Large intestine (tissue), 3 donors: Measurements from ENCODE around the gene PADI2. TPM values are rescaled to one million over a fixed set of nuclear protein-coding genes. Genes with fewer than 3 reads are reported as not detected.
"Not testable (repeated sequence)": the region's sequence is repeated elsewhere in the genome, so short reads cannot be mapped to it uniquely, and the experiment has no call there.

Source experiments
- DNase-seq, 2 donors: peaks; one replicate each; pipeline versions ENCODE4 v3.0.0 to v3.0.0-alpha.2; 2013
- H3K27ac ChIP-seq: one replicate; pipeline ENCODE4 v1.5.1; 2013; ENCODE audit warnings: low read length
- H3K27me3 ChIP-seq: 2 replicates; pipeline ENCODE4 v1.6.1; 2013; ENCODE audit warnings: low read length; ENCODE audit not compliant: control insufficient read depth, insufficient read depth
- H3K36me3 ChIP-seq: 2 replicates; pipeline ENCODE4 v1.6.1; 2013; ENCODE audit warnings: low read length; ENCODE audit not compliant: control insufficient read depth, insufficient read depth
- H3K4me1 ChIP-seq: one replicate; pipeline ENCODE4 v1.6.1; 2013; ENCODE audit warnings: low read length; ENCODE audit not compliant: control insufficient read depth, insufficient read depth
- H3K4me3 ChIP-seq: one replicate; pipeline ENCODE4 v1.5.1; 2013; ENCODE audit warnings: low read length
- H3K9me3 ChIP-seq: one replicate; pipeline ENCODE4 v1.6.1; 2013; ENCODE audit warnings: mild to moderate bottlenecking, low read depth, low read length, moderate library complexity; ENCODE audit not compliant: control insufficient read depth
- WGBS: methylation state at CpG from one replicate; pipeline ENCODE4 v1.1.5; 2013; ENCODE audit warnings: low lambda C conversion rate; ENCODE audit not compliant: insufficient coverage; 5-methylcytosine and 5-hydroxymethylcytosine counted together
- polyA plus RNA-seq: library from polyadenylated mRNA; unstranded; fragments of 120-200 nt; gene quantifications from one replicate; pipeline ENCODE4 v1.2.1, GENCODE V29; 2013

Gene PADI2
- polyA plus RNA-seq, 1 donor: 19.3 TPM

DNA sequence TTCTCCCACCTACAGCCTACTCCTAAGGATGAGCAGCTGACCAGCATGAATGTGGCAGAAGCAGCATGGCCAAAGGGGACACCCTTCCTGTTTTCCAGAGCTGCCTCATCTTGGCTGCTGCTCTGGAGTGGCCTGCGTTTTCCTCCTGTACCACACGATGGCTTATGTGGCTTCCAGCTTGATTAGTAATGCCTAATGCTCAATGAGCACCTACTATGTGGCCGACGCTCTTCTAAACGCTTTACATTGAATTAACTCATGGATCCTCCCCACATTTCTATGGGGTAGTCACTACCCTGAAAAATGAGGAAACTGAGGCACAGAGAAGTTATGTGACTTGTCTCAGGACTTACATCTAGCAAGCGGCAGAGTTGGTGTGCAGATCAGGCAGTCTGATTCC is 47.5 kb downstream of the PADI2 start:
- H3K4me3 ChIP-seq: no peak overlapping the region

DNA sequence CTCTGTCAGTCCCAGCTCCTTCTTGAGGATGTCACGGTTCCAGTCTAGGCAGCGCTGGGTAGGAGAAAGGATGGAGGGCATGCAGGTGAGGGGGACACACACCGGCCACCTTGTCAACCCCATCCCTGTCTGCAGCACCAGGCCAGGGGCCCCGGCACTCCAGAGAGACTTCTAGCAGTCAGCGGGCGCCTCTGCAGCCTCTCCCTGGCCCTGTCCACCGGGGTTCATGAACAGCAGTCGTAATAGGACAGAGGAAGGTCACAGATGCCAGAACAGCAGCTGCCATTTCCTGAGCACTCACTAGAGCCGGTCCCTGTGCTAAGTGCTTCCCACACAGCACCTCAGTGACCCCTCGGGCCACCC is 49.1 kb downstream of the PADI2 start:
- no CpG with 5 or more reads among the region's 10 CpGs for WGBS
- Histone ChIP-seq H3K4me1 (no peaks in the 10 kb centered on the region), H3K36me3 (peaks cover 37% of the 10 kb centered on the region), H3K27me3 (no peaks in the 10 kb centered on the region), H3K9me3 (peaks cover 3% of the 10 kb centered on the region), H3K4me3 (no peak overlapping the region), H3K27ac (no peak overlapping the region)
- DNase-seq: no peak

More for the DNA sequence above, 47.5 kb downstream of the PADI2 start:
- DNase-seq: no peak
- Histone ChIP-seq H3K9me3 (no peaks in the 10 kb centered on the region), H3K27ac (no peak overlapping the region), H3K4me1 (no peaks in the 10 kb centered on the region), H3K27me3 (no peaks in the 10 kb centered on the region), H3K36me3 (peaks cover 44% of the 10 kb centered on the region)
- no CpG with 5 or more reads among the region's 6 CpGs for WGBS

DNA sequence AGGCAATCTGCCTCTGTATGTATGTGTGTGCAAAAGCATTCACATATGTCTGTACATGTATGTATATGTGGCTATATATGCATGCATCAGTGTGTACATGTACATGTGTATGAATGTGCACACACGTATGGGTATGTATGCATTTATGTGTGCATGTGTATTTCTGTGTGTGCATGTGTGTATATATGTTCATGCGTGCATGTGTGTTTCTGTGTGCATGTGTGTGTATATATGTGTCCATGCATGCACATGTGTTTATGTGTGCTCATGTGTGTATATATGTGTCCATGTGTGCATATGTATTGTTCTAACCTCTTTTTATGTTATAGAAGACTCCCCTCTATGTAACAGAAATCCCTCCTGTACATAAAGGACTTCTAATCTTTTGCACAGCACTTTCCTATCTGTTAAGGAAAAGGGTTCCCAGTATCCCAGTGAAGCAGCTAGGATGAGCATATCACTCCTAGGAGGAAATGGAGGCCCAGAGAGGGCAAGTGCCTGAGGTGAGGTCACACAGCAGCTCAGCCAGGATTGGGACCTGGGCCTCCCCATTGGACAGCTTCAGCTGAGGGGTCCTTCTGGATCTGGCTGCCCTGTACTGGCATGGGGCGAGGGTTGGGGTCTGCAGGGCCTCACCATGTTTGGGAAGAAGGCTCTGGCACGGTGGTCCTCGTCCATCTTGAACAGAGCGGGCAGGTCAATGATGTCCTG is 49.6 kb downstream of the PADI2 start:
- Histone ChIP-seq H3K4me1 (no peaks in the 10 kb centered on the region), H3K9me3 (peaks cover 3% of the 10 kb centered on the region), H3K27me3 (no peaks in the 10 kb centered on the region), H3K4me3 (no peak overlapping the region), H3K27ac (no peak overlapping the region), H3K36me3 (peaks cover 32% of the 10 kb centered on the region)
- no peak for DNase-seq
- WGBS: no CpG with 5 or more reads among the region's 6 CpGs

DNA sequence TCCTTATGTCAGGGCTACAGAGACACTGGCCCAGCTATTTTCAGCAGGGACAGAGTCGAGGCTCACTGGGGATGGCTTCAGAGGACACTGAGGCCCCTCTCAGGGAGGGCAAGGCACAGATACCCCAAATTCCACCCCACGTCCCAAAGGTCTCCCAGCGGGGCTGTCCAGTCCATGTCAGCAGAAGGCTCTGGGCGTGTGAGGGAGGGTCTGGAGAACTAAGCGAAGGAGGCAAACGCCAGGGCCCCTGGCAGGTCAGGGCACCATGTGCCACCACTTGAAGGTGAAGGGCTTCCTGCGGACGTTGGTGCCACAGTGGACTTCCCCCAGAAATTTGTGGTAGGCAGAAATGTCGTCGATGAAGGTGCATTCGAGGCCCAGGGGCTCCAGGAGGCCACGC is 50.5 kb downstream of the PADI2 start:
- Histone ChIP-seq H3K4me1 (no peaks in the 10 kb centered on the region), H3K9me3 (peaks cover 3% of the 10 kb centered on the region), H3K4me3 (no peak overlapping the region), H3K27me3 (no peaks in the 10 kb centered on the region), H3K36me3 (peaks cover 29% of the 10 kb centered on the region), H3K27ac (no peak overlapping the region)
- no peak for DNase-seq
- 87% methylated on average over 3 of the region's 12 CpGs for WGBS

- H3K27me3 ChIP-seq: no peaks in the 10 kb centered on the region
- no peak overlapping the region for H3K4me3 ChIP-seq
- 88% methylated on average over 1 of the region's 10 CpGs for WGBS
- no peak overlapping the region for H3K27ac ChIP-seq
- peaks cover 3% of the 10 kb centered on the region for H3K9me3 ChIP-seq
- peaks cover 27% of the 10 kb centered on the region for H3K36me3 ChIP-seq
- no peaks in the 10 kb centered on the region for H3K4me1 ChIP-seq
- no peak for DNase-seq
Measured at GRCh38 chr1:17067465-17068240, 51.6 kb downstream of the PADI2 start.

- no peaks in the 10 kb centered on the region for H3K27me3 ChIP-seq
- WGBS: no CpG with 5 or more reads among the region's 3 CpGs
- H3K36me3 ChIP-seq: peaks cover 23% of the 10 kb centered on the region
- peaks cover 3% of the 10 kb centered on the region for H3K9me3 ChIP-seq
- no peak overlapping the region for H3K4me3 ChIP-seq
- no peak for DNase-seq
- H3K4me1 ChIP-seq: no peaks in the 10 kb centered on the region
- H3K27ac ChIP-seq: no peak overlapping the region
Measured at GRCh38 chr1:17067069-17067426, 52.2 kb downstream of the PADI2 start.

DNA sequence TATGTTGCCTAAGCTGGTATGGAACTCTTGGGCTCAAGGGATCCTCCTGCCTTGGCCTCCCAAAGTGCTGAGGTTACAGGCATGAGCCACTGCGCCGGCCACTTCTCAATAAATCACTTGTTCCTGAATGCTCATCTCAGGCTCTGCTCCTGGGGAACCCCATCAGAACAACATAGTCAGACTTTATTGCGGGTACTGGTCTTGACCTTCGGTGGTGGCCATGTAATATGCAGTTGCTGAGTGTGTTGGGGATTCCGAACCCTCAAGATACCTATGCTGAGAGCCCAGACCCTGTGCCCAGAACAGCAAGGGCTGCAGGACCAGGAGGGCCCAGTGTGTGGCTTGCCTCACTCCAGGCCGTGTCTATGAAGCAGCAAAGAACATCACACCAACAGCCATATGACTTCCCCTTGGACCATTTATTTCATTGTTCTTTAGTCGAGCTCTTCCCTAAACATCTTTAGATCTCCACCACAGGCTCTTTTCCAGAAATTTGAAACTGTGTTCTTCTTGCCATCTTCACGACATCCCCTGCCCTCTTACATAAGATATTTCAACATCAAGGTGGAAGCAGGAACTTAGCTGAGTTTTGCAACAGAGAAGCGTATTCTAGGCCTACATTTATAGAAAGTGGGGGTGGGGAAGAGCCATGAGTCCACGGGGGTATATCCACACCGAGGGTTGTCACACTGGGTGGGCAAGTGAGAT is 52.7 kb downstream of the PADI2 start:
- Histone ChIP-seq H3K27ac (no peak overlapping the region), H3K9me3 (peaks cover 3% of the 10 kb centered on the region), H3K4me3 (no peak overlapping the region), H3K4me1 (no peaks in the 10 kb centered on the region), H3K36me3 (peaks cover 20% of the 10 kb centered on the region), H3K27me3 (no peaks in the 10 kb centered on the region)
- DNase-seq: no peak
- no CpG with 5 or more reads among the region's 11 CpGs for WGBS

- H3K36me3 ChIP-seq: peaks cover 13% of the 10 kb centered on the region
- peaks cover 3% of the 10 kb centered on the region for H3K9me3 ChIP-seq
- H3K4me1 ChIP-seq: no peaks in the 10 kb centered on the region
- no peak overlapping the region for H3K27ac ChIP-seq
- 100% methylated on average over 1 of the region's 7 CpGs for WGBS
- no peak for DNase-seq
- no peaks in the 10 kb centered on the region for H3K27me3 ChIP-seq
- H3K4me3 ChIP-seq: no peak overlapping the region
Measured at GRCh38 chr1:17065666-17066065, 53.6 kb downstream of the PADI2 start.

- H3K4me3 ChIP-seq, H3K27ac ChIP-seq, H3K9me3 ChIP-seq, DNase-seq, H3K4me1 ChIP-seq, H3K27me3 ChIP-seq, H3K36me3 ChIP-seq: not testable (repeated sequence)
- 88% methylated on average over 2 of the region's 7 CpGs for WGBS
Measured at GRCh38 chr1:17062751-17063150, 56.5 kb downstream of the PADI2 start.

DNA sequence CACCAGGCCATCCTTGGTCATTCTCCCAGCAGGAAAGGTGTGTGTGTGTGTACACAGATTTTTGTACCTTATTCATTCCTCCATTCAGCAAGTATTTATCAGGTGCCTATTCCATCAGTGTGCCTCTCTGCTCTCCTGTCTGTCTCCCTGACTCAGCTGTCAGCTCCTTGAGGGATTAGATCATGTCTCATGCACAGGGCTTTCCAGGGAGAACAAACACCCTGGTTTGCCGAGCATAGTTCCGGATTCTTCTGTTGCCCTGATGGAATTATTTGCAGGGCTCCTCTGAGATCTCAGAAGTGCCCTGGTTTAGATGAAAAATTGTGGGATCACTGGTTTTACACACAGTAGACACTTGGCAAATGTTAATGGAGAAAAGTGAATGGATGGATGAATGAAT is 57.4 kb downstream of the PADI2 start:
- DNase-seq: no peak
- no peak overlapping the region for H3K27ac ChIP-seq
- no CpG with 5 or more reads among the region's 2 CpGs for WGBS
- H3K4me3 ChIP-seq: no peak overlapping the region
- no peaks in the 10 kb centered on the region for H3K27me3 ChIP-seq
- H3K4me1 ChIP-seq: no peaks in the 10 kb centered on the region
- H3K9me3 ChIP-seq: peaks cover 3% of the 10 kb centered on the region
- H3K36me3 ChIP-seq: no peaks in the 10 kb centered on the region
